GM19438 (cell line): ENCODE results near the gene SLC1A7.

Experiments used
- ATAC-seq: cut with Tn5 transposase; IDR thresholded peaks from one replicate; pipeline ENCODE4 v1.9.1; 2021; ENCODE audit warnings: low read depth; ENCODE audit not compliant: unreplicated experiment

SLC1A7 gene

GRCh38 chr1:53117836-53118235, 24.6 kb downstream of the SLC1A7 start:
- ATAC-seq = no peak

GRCh38 chr1:53116933-53117600, 25.4 kb downstream of the SLC1A7 start:
- no peak for ATAC-seq

GRCh38 chr1:53116307-53116810, 26.1 kb downstream of the SLC1A7 start:
- ATAC-seq = no peak

GRCh38 chr1:53115403-53116306, 26.8 kb downstream of the SLC1A7 start:
- ATAC-seq = no peak

GRCh38 chr1:53114581-53115400, 27.6 kb downstream of the SLC1A7 start:
- no peak for ATAC-seq

GRCh38 chr1:53114090-53114489, 28.3 kb downstream of the SLC1A7 start:
- ATAC-seq = no peak

- ATAC-seq = no peak
Measured at GRCh38 chr1:53112861-53113260, 29.6 kb downstream of the SLC1A7 start.

GRCh38 chr1:53112271-53112774, 30.1 kb downstream of the SLC1A7 start:
- ATAC-seq = no peak

GRCh38 chr1:53111693-53112092, 30.7 kb downstream of the SLC1A7 start:
- no peak for ATAC-seq

GRCh38 chr1:53111073-53111556, 31.3 kb downstream of the SLC1A7 start:
- ATAC-seq = no peak

- ATAC-seq = no peak
Measured at GRCh38 chr1:53110370-53111072, 31.9 kb downstream of the SLC1A7 start.

- ATAC-seq = no peak
Measured at GRCh38 chr1:53108646-53109580, 33.5 kb downstream of the SLC1A7 start.

- ATAC-seq = no peak
Measured at GRCh38 chr1:53107570-53108322, 34.7 kb downstream of the SLC1A7 start.

- no peak for ATAC-seq
Measured at GRCh38 chr1:53107090-53107489, 35.3 kb downstream of the SLC1A7 start.

GRCh38 chr1:53104289-53104913, 38.0 kb downstream of the SLC1A7 start:
- ATAC-seq = no peak

GRCh38 chr1:53094533-53094919, 47.9 kb downstream of the SLC1A7 start:
- ATAC-seq = no peak

GRCh38 chr1:53093778-53094532, 48.5 kb downstream of the SLC1A7 start:
- no peak for ATAC-seq
